Ascending aorta (tissue), 2 donors: ENCODE data around the gene TMEM130. TPM values are rescaled to one million over a fixed set of nuclear protein-coding genes. Genes with fewer than 3 reads are reported as not detected.

Source experiments
- DNase-seq, 2 donors: peaks; one replicate each; pipeline ENCODE4 v3.0.0-alpha.2; 2019; ENCODE audit warnings: low spot score in 2 of 2
- H3K27ac ChIP-seq, 2 donors: fragments of 200-600 bp; sonication (generic); one replicate each; pipeline ENCODE4 v1.5.1; 2016 to 2017; ENCODE audit warnings: mild to moderate bottlenecking in 1 of 2
- H3K27me3 ChIP-seq: fragments of 200-600 bp; sonication (generic); one replicate; pipeline ENCODE4 v1.5.1; 2017
- H3K36me3 ChIP-seq, 2 donors: fragments of 200-600 bp; sonication (generic); one replicate each; pipeline ENCODE4 v1.5.1; 2016
- H3K4me1 ChIP-seq, 2 donors: fragments of 200-600 bp; sonication (generic); one replicate each; pipeline ENCODE4 v1.5.1; 2016 to 2017; ENCODE audit warnings: mild to moderate bottlenecking in 1 of 2
- H3K4me3 ChIP-seq, 2 donors: fragments of 200-600 bp; sonication (generic); one replicate each; pipeline ENCODE4 v1.5.1; 2016 to 2017; ENCODE audit warnings: mild to moderate bottlenecking in 1 of 2
- H3K9me3 ChIP-seq, 2 donors: fragments of 200-600 bp; sonication (generic); one replicate each; pipeline ENCODE4 v1.5.1; 2016
- intact Hi-C: fragments of 100-400 bp; cut with DNase I; formaldehyde crosslinking; loops from one replicate; pipeline ENCODE4 v1.15.1; 2023
- total RNA-seq: library from RNA; depleted of rRNA; stranded (reverse); fragments of >200 nt; gene quantifications from one replicate; pipeline ENCODE4 v1.1.0, GENCODE V29; 2016
- TF ChIP-seq, protein P1 (sequence below), 3 experiments: fragments of 200-600 bp in 2 of 3; fragments of 450-650 bp in 1 of 3; sonication (generic) in 2 of 3; IDR thresholded peaks; one replicate each; pipeline ENCODE4 v1.5.1; 2016 to 2019; ENCODE audit warnings: antibody characterized with exemption in 3 of 3, mild to moderate bottlenecking in 1 of 3, moderate library complexity in 1 of 3

The TMEM130 gene
- total RNA-seq, 1 donor from 2014 or later = 33.6 TPM

DNA sequence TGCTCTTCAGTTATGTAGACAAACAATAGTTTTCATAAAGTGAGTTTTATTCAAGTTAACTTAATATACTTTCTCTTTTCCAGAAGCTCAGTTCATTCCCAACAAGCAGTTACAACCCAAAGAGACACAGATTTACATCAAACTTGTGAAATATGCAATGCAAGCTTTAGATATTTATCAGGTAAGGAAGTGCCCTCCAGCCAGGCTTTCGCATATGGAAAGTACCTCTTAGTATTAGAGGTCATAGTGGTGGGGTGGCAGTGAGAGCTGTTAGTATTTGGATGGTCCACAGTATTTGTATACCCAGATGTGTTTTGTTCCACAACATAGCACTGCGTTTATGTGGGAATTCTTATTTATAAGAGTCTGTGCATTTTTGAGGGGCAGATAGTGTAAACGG lies 40.6 kb upstream of the TMEM130 start:
- DNase-seq = no peak
- TF ChIP-seq, protein P1, sequence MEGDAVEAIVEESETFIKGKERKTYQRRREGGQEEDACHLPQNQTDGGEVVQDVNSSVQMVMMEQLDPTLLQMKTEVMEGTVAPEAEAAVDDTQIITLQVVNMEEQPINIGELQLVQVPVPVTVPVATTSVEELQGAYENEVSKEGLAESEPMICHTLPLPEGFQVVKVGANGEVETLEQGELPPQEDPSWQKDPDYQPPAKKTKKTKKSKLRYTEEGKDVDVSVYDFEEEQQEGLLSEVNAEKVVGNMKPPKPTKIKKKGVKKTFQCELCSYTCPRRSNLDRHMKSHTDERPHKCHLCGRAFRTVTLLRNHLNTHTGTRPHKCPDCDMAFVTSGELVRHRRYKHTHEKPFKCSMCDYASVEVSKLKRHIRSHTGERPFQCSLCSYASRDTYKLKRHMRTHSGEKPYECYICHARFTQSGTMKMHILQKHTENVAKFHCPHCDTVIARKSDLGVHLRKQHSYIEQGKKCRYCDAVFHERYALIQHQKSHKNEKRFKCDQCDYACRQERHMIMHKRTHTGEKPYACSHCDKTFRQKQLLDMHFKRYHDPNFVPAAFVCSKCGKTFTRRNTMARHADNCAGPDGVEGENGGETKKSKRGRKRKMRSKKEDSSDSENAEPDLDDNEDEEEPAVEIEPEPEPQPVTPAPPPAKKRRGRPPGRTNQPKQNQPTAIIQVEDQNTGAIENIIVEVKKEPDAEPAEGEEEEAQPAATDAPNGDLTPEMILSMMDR (IDR thresholded peaks at IDR 0.05) = no peak
- H3K27ac ChIP-seq = no peak overlapping the region
- no peak overlapping the region for H3K4me3 ChIP-seq
- peaks cover 67 to 91% of the 10 kb centered on the region in 2 donors for H3K36me3 ChIP-seq
- intact Hi-C loops = no loop called here
- no peaks in the 10 kb centered on the region for H3K4me1 ChIP-seq
- no peaks in the 10 kb centered on the region for H3K27me3 ChIP-seq
- no peaks in the 10 kb centered on the region for H3K9me3 ChIP-seq

DNA sequence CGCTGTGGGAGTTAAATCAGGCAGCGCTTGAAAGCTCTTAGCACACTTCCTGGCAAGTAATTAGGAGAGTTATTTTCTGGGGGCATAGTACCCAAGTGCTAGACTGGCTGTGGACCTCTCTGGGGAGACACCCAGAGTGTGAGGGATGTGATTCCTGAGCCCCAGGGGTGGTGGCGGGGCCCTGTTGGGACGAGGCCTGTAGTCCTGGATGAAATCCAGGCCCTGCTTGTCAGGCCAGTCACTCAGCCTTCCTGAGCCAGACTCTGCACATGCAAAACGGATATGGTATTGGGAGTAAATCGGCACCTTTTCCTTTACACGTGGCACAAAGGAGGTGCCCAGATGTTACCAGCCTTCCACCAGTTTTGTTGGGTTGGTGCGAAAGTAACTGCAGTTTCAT lies 39.7 kb upstream of the TMEM130 start:
- no peaks in the 10 kb centered on the region for H3K27me3 ChIP-seq
- H3K36me3 ChIP-seq = peaks cover 71 to 95% of the 10 kb centered on the region in 2 donors
- no peaks in the 10 kb centered on the region for H3K9me3 ChIP-seq
- intact Hi-C loops = no loop called here
- H3K4me1 ChIP-seq = no peaks in the 10 kb centered on the region
- H3K4me3 ChIP-seq = no peak overlapping the region
- no peak for DNase-seq
- TF ChIP-seq, protein P1 (IDR thresholded peaks at IDR 0.05) = no peak
- no peak overlapping the region for H3K27ac ChIP-seq

- no peaks in the 10 kb centered on the region for H3K4me1 ChIP-seq
- H3K27ac ChIP-seq = no peak overlapping the region
- H3K4me3 ChIP-seq = no peak overlapping the region
- peaks cover 79 to 99% of the 10 kb centered on the region in 2 donors for H3K36me3 ChIP-seq
- H3K27me3 ChIP-seq = no peaks in the 10 kb centered on the region
- H3K9me3 ChIP-seq = no peaks in the 10 kb centered on the region
- intact Hi-C loops = no loop called here
- no peak for DNase-seq
- TF ChIP-seq, protein P1 (IDR thresholded peaks at IDR 0.05) = no peak
Observed at GRCh38 chr7:98908585-98908984, 38.8 kb upstream of the TMEM130 start.

- no peak for DNase-seq
- H3K9me3 ChIP-seq = no peaks in the 10 kb centered on the region
- no peaks in the 10 kb centered on the region for H3K4me1 ChIP-seq
- H3K27me3 ChIP-seq = no peaks in the 10 kb centered on the region
- intact Hi-C loops = no loop called here
- peaks cover 79 to 99% of the 10 kb centered on the region in 2 donors for H3K36me3 ChIP-seq
- H3K27ac ChIP-seq = no peak overlapping the region
- no peak overlapping the region for H3K4me3 ChIP-seq
- TF ChIP-seq, protein P1 (IDR thresholded peaks at IDR 0.05) = no peak
Observed at GRCh38 chr7:98907570-98907969, 37.8 kb upstream of the TMEM130 start.

DNA sequence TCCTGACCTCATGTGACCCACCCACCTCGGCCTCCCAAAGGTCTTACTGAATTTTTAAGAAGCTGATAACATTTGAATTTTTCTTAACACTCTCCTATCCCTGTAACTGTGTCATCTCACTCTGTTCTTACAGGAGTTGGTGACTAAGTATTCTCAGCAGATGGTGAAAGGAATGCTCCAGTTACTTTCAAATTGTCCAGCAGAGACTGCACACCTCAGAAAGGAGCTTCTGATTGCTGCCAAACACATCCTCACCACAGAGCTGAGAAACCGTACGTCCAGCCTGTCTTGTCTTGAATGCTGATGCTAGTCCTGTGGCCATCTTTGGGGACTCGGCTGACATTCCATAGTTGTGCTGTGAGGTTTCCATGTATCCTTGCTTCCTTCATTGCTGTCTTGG lies 33.4 kb upstream of the TMEM130 start:
- Histone ChIP-seq H3K36me3 (peaks cover 78 to 98% of the 10 kb centered on the region in 2 donors), H3K27me3 (no peaks in the 10 kb centered on the region)

More for the DNA sequence above, 33.4 kb upstream of the TMEM130 start:
- DNase-seq = no peak
- Histone ChIP-seq H3K9me3 (no peaks in the 10 kb centered on the region), H3K27ac (no peak overlapping the region), H3K4me3 (no peak overlapping the region), H3K4me1 (no peaks in the 10 kb centered on the region)
- TF ChIP-seq, protein P1 (IDR thresholded peaks at IDR 0.05) = no peak
- intact Hi-C loops = no loop called here
